ENCODE results near the gene ITGAV.

DNA sequence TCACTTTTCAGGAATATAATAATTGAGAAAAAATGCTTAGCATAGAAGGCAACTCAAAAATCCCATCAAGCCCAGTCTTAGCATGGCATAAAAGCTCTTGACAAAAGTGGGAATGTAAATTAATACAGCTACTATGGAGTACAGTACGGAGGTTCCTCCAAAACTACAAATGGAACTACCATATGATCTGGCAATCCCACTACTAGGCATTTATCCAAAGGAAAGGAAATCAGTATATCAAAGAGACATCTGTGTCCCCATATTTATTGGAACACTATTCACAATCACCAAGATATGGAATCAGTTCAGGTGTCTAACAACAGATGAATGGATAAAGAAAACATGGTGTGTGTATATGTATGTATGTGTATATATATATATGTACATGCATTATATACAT lies 28.8 kb downstream of the ITGAV start:
- TF ChIP-seq, protein P1, sequence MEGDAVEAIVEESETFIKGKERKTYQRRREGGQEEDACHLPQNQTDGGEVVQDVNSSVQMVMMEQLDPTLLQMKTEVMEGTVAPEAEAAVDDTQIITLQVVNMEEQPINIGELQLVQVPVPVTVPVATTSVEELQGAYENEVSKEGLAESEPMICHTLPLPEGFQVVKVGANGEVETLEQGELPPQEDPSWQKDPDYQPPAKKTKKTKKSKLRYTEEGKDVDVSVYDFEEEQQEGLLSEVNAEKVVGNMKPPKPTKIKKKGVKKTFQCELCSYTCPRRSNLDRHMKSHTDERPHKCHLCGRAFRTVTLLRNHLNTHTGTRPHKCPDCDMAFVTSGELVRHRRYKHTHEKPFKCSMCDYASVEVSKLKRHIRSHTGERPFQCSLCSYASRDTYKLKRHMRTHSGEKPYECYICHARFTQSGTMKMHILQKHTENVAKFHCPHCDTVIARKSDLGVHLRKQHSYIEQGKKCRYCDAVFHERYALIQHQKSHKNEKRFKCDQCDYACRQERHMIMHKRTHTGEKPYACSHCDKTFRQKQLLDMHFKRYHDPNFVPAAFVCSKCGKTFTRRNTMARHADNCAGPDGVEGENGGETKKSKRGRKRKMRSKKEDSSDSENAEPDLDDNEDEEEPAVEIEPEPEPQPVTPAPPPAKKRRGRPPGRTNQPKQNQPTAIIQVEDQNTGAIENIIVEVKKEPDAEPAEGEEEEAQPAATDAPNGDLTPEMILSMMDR (conservative IDR thresholded peaks at IDR 0.05 in 1 of 2, IDR thresholded peaks at IDR 0.05 in 1 of 2; ENCODE audit: low read depth in 1 of 2, low read length in 2 of 2) = no peak
- TF ChIP-seq EZH2 (IDR thresholded peaks at IDR 0.05; ENCODE audit: low read length, missing control alignments) = no peak
